ENCODE measurements around the gene GNG11. TPM values are rescaled to one million over a fixed set of nuclear protein-coding genes. Genes with fewer than 3 reads are reported as not detected.

Gene GNG11
- total RNA-seq, result 48.1 TPM
- polyA plus RNA-seq, result 31.9 TPM

DNA sequence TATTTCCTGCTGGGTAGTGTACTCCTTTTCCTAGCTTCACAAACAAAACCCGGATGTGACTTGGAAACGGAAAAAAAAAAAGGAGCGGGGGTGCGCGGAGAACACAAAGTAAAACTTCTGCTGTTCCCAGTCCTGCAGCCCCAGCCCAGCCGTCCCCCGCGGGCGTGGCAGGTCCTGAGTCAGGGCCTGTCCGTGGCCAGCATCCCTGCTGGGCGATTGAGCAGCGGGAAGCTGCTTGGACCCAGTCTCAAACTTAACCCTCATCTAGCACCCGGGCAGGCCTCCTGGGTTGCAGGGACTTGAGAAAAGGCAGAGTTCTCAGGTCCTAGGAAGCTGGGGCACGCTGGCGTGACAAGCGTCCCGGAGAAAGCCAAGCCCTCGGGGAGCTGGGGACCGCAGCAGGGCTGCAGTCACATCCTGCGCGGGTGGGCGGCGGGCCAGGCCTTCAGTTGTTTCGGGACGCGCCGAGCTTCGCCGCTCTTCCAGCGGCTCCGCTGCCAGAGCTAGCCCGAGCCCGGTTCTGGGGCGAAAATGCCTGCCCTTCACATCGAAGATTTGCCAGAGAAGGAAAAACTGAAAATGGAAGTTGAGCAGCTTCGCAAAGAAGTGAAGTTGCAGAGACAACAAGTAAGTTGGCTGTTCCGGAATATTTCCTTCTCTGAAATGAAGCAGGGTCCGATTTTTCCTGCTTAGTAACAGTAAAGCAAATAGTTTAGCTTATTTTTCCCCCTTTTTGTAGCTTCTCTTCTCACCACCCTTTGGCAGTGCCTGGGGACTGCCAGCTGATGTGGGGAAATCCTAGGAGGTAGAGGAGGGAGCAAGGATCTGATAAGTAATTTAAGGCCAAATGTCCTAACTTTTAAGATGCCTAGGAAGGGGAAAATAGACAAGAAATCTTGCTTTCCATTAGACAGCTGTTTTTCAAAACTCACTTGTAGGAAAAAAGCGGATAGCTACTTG lies at the start of gene GNG11:
Gene GNG11, plus strand, starts transcription at position 129 of the 960 bp plus-strand sequence. Its CDS starts 403 bp downstream, at position 532.
- no peaks in the 10 kb centered on the region for H3K4me1 ChIP-seq (ENCODE audit: insufficient read depth)
- no peaks in the 10 kb centered on the region for H3K36me3 ChIP-seq (ENCODE audit: insufficient read depth)
- H3K27ac ChIP-seq (ENCODE audit: low read depth), result peak within 1 kb of the TSS; percentile 76
- peak within 1 kb of the TSS; percentile 51 for H3K4me3 ChIP-seq (ENCODE audit: low read depth, low read length)
- 2% methylated on average over 39 of the region's 39 CpGs for WGBS
- peak; percentile 23 for DNase-seq (ENCODE audit: extremely low spot score)

DNA sequence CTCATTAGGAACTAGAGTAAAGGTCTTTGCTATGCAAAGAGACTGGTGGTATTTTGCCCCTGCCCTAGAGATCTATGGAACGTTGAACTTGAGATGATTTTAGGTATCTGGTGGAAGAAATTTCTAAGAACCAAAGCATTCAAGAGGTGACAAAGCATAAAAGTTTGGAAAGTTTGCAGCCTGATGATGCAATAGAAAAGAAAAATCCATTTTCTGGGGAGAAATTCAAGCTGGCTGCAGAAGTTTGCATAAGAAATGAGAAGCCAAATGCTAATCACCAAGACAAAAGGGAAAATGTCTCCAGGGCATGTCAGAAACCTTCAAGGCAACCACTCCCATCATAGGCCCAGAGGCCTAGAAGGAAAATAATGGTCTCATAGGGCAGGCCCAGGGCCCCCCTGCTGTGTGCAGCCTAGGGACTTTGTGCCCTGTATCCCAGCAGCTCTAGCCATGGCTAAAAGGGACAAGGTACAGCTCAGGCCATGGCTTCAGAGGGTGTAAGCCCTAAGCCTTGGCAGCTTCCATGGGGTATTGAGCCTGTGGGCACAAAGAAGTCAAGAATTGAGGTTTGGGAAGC lies 47.4 kb upstream of the GNG11 start:
- Histone ChIP-seq H3K27ac (ENCODE audit: low read depth) (no peak overlapping the region), H3K4me1 (ENCODE audit: insufficient read depth) (no peaks in the 10 kb centered on the region), H3K36me3 (ENCODE audit: insufficient read depth) (no peaks in the 10 kb centered on the region), H3K4me3 (ENCODE audit: low read depth, low read length) (no peak overlapping the region)
- WGBS, result 89% methylated on average over 1 of the region's 1 CpG
- no peak for DNase-seq (ENCODE audit: extremely low spot score)

DNA sequence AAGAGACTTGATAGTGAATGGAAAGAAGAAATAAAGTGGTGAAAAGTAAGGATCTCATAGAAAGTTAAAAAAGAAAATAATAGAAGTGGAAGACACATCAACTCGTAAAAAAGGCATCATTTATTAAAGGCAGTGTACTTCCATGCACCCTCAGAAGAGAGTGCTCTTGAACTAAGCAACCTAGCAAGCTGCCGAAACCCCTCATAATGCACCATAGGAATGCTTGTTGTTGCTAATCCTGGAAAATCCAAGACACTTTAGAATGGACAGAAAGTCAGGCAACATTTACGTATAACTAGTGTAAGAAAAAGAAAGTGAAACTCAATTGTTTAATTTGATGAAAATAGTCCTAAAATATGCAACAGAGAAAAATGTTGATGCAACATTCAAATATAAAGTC lies 43.8 kb upstream of the GNG11 start:
- WGBS, result 81% methylated on average over 3 of the region's 3 CpGs
- no peak for DNase-seq (ENCODE audit: extremely low spot score)
- Histone ChIP-seq H3K27ac (ENCODE audit: low read depth) (no peak overlapping the region), H3K36me3 (ENCODE audit: insufficient read depth) (no peaks in the 10 kb centered on the region), H3K4me1 (ENCODE audit: insufficient read depth) (no peaks in the 10 kb centered on the region), H3K4me3 (ENCODE audit: low read depth, low read length) (no peak overlapping the region)

DNA sequence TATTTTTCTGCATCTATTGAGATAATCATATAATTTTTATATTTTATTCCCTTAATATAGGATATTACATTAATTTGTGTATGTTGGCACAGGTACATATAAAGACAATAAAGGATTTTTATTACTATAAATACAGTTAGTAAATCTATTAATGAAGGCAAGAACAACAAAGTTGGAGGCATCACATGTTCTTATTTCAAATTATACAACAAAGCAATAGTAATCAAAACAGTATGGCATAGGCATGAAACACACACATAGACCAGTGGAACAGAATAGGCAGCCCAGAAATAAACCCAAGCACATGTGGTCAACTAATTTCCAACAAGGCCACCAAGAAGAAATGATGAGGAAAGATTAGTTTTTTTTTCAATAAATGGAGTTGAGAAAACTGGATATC lies 42.2 kb upstream of the GNG11 start:
- Histone ChIP-seq H3K4me3 (ENCODE audit: low read depth, low read length) (no peak overlapping the region), H3K36me3 (ENCODE audit: insufficient read depth) (no peaks in the 10 kb centered on the region), H3K4me1 (ENCODE audit: insufficient read depth) (no peaks in the 10 kb centered on the region), H3K27ac (ENCODE audit: low read depth) (no peak overlapping the region)
- DNase-seq (ENCODE audit: extremely low spot score), result no peak

DNA sequence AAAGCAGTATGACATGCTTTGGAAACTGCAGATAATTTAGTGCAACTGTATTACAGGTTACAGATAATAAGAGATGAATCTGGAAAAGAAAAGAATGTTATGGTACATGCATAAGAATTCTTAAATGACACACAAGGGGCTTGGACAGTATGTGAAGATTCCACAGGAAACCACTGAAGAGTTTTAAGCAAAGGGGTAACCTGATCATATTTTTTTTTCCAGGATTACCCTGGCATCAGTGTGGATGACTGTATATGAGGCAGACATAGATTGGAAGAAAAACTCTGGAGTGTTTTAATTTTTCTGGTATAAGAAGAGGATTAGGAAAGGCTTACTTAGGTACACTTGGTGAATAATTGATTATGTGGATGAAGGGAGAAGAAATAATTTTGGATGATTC lies 39.1 kb upstream of the GNG11 start:
- Histone ChIP-seq H3K4me3 (ENCODE audit: low read depth, low read length) (no peak overlapping the region), H3K36me3 (ENCODE audit: insufficient read depth) (no peaks in the 10 kb centered on the region), H3K27ac (ENCODE audit: low read depth) (no peak overlapping the region), H3K4me1 (ENCODE audit: insufficient read depth) (no peaks in the 10 kb centered on the region)
- DNase-seq (ENCODE audit: extremely low spot score), result no peak

DNA sequence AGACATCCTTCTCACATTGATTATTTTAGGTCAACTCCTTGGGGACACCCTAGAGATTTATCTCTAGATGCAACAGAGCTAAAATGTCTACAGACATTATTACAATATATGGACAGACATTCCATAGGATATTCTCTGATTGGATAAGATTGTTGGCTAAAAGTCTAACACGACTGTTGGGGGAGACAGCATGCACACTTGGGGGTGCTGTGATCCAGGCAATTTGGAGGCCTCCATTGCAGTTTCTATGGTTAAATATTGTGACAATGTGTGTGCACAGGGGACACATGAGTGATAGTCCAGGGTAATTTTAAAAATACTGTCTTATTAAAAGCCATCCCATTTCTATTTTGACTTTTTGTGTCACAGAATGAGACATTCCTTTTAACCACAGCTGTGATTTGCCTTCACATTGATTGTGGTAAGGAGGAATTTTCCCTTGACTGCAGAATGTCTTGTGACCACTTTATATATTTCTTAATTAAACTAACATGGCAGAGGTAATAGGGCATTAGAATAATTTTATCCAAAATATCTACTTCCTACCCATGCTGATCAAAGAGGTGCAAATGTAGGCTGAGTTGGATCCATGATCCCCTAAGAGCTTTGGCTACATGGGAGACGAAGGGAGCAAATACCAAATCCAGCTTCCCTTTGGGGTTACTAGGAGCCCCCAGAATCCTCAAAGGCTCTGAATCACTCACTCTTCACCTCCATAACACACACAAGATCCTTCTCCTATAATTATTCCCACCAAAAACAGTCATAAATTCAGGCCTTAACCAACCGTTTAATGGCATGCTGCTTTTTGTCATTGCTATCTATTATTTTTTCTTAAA lies 38.2 kb upstream of the GNG11 start:
- WGBS, result 71% methylated on average over 3 of the region's 3 CpGs
- H3K36me3 ChIP-seq (ENCODE audit: insufficient read depth), result no peaks in the 10 kb centered on the region
- no peak overlapping the region for H3K27ac ChIP-seq (ENCODE audit: low read depth)
- no peak for DNase-seq (ENCODE audit: extremely low spot score)
- H3K4me3 ChIP-seq (ENCODE audit: low read depth, low read length), result no peak overlapping the region
- no peaks in the 10 kb centered on the region for H3K4me1 ChIP-seq (ENCODE audit: insufficient read depth)

DNA sequence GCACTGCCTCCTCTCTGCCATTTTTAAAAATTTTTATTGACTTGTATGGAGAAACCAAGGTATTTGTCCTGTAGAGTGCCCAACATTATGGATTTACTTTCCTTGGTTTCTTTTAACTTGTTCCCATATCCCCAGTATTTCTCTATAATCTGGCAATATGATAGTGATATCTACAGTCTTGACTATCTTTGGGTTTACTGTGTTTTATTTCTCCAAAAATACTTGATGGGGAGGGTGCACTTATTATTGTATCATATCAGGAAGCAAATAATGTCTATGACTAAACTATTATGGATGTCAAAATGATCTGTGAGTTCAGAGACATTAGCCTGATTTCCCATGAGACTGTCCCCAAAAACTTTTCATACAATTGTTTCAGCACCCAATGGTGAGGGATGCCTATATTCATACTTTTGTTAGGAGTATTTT lies 37.6 kb upstream of the GNG11 start:
- Histone ChIP-seq H3K36me3 (ENCODE audit: insufficient read depth) (no peaks in the 10 kb centered on the region), H3K27ac (ENCODE audit: low read depth) (no peak overlapping the region), H3K4me3 (ENCODE audit: low read depth, low read length) (no peak overlapping the region), H3K4me1 (ENCODE audit: insufficient read depth) (no peaks in the 10 kb centered on the region)
- DNase-seq (ENCODE audit: extremely low spot score), result no peak

DNA sequence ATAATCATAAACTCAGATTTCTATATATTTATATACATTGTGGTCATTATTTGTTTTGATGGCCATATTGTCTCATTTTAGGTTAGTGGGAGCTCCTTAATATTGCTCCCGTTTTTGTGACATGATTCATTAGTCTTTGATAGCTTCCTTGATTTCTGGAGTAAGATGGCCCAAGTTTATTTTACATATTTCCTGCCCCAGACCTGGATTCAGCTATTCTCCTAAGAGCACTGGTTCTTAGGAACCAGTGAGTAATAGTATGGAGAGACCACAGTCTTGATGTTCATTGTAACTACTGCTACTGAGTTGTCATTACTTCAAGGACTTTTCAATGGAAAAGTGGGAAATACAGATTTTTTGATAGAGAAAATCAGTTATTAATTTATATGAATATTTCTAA lies 37.0 kb upstream of the GNG11 start:
- no peak for DNase-seq (ENCODE audit: extremely low spot score)
- no peak overlapping the region for H3K27ac ChIP-seq (ENCODE audit: low read depth)
- H3K36me3 ChIP-seq (ENCODE audit: insufficient read depth), result no peaks in the 10 kb centered on the region
- WGBS, result 92% methylated on average over 1 of the region's 1 CpG
- H3K4me3 ChIP-seq (ENCODE audit: low read depth, low read length), result no peak overlapping the region
- H3K4me1 ChIP-seq (ENCODE audit: insufficient read depth), result no peaks in the 10 kb centered on the region

DNA sequence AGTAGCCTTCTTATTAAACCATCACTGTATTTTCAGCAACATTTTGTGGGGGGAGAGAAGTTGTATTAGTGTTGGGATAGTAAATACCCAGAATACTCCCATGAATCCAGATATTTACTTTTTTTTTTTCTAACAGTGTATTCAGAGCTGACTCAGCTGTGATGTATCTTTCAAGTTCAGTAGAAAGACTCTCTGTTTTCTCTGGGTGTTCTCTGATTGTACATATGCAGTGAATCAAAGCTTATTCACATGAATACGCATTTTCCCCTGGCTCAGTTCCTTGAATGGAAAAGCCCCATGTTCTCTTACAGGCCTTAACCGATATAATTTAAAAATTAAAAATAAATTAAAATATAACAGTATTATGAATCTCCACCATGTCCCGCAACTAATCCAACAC lies 32.3 kb upstream of the GNG11 start:
- Histone ChIP-seq H3K4me1 (ENCODE audit: insufficient read depth) (no peaks in the 10 kb centered on the region), H3K27ac (ENCODE audit: low read depth) (no peak overlapping the region), H3K36me3 (ENCODE audit: insufficient read depth) (no peaks in the 10 kb centered on the region), H3K4me3 (ENCODE audit: low read depth, low read length) (no peak overlapping the region)
- no peak for DNase-seq (ENCODE audit: extremely low spot score)
- 84% methylated on average over 3 of the region's 3 CpGs for WGBS

DNA sequence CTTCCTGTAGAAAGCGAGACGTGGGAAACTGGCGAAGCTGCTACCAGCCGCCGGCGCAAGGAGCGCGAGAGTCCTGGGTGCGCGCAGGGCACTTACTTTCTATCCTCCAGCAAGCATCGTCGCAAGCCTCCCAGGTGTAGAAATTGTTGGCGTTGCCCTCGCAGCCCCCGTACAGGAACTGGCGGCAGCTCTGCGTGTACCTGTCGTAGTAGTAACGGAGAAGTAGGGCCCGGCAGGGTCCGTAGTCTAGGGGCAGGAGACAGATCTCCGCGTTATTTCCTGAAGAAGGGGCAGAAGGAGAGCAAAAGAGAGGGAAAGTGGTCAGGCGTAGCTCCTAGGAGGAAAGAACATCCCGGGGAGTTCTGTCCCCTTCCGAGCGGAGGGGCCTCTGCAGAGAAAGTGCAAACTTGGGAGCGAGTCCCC lies 31.5 kb upstream of the GNG11 start:
- WGBS, result 2% methylated on average over 28 of the region's 28 CpGs
- Histone ChIP-seq H3K4me1 (ENCODE audit: insufficient read depth) (no peaks in the 10 kb centered on the region), H3K27ac (ENCODE audit: low read depth) (no peak overlapping the region), H3K4me3 (ENCODE audit: low read depth, low read length) (peak overlapping the region; percentile 56), H3K36me3 (ENCODE audit: insufficient read depth) (no peaks in the 10 kb centered on the region)
- DNase-seq (ENCODE audit: extremely low spot score), result no peak

DNA sequence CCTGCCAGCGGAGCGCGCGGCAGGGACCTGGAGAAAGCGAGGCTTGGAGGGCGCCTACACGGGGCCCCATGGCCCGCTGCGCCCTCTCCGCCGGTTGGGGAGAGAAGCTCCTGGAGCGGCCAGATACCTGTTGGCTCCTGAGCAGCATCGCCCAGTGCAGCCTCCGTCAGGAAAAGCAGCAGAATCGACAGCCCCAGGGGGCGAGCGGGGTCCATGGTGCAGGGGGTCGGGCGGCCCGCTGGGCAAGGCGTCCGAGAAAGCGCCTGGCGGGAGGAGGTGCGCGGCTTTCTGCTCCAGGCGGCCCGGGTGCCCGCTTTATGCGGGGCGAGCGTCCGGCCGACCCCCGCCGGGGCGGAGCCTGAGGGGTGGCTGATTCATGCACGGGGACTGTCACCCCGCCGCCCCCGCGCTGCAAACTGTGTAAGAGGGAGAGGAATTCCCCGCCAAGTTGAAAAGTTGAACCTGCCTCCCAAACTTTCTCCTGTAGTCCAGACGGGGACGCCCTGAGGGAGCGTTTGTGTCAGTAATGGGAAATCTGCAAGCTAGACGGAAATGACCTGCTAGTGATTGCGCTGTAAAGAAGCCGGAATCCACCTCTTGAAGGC lies 31.0 kb upstream of the GNG11 start, which contains the start of gene TFPI2:
Gene TFPI2, minus strand, starts transcription at position 290 of the 605 bp plus-strand sequence. Its CDS starts 75 bp downstream, at position 215.
- Histone ChIP-seq H3K36me3 (ENCODE audit: insufficient read depth) (no peaks in the 10 kb centered on the region), H3K4me3 (ENCODE audit: low read depth, low read length) (peak within 1 kb of the TSS; percentile 56), H3K4me1 (ENCODE audit: insufficient read depth) (no peaks in the 10 kb centered on the region), H3K27ac (ENCODE audit: low read depth) (no peak within 1 kb of the TSS)
- no peak for DNase-seq (ENCODE audit: extremely low spot score)
- WGBS, result under 1% methylated on average over 49 of the region's 49 CpGs

DNA sequence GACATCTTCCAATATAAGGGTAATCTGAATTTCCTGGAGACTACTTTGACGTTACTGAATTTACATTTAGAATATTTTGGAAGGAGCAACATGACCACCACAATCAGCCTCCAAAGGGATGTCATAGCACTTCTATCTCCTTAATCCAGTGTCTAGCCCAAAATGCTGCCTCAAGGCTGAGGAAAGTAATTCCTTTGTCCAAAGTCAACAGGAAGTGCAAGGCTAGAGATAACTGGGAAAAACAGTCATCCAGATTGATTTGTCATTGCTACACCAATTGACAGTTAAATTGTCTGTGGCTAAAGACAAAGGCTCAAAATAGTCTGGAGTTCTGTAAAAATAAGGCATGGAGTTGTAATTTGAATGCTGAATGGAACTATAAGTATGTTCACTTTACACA lies 27.1 kb upstream of the GNG11 start:
- Histone ChIP-seq H3K4me3 (ENCODE audit: low read depth, low read length) (no peak overlapping the region), H3K4me1 (ENCODE audit: insufficient read depth) (no peaks in the 10 kb centered on the region), H3K27ac (ENCODE audit: low read depth) (no peak overlapping the region), H3K36me3 (ENCODE audit: insufficient read depth) (no peaks in the 10 kb centered on the region)
- DNase-seq (ENCODE audit: extremely low spot score), result no peak
- WGBS, result 68% methylated on average over 1 of the region's 1 CpG

DNA sequence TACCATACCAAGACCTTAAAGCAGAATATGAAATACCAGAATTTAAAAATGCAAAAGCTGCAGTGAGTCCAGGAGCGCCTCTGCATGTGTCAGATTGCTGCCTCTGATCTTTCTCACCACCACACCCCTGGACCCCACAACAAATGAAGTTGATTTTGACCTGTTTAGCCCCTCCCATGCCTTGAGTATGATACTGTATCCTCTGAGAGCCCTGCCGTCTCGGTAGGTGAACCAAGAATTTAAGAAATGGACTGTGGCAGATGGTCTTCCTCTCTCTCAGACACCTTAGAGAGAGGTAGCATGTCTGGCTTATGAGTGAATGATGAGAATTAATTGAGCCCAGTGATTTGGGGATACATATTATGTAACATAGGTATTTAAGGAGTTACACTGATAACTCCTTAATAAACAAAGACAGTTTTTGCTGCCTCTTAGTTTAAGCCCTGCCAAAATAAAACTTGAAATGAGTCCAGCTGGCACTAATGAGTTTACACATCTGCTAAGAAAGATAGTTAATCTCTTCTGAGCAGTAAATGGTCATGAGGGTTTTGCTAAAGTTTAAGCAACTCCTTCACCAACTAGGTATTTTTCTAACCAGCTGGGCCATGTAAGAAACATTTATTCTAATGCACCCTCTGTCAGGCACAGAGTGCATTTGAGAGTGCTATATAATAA lies 26.4 kb upstream of the GNG11 start:
- DNase-seq (ENCODE audit: extremely low spot score), result no peak
- Histone ChIP-seq H3K4me3 (ENCODE audit: low read depth, low read length) (no peak overlapping the region), H3K4me1 (ENCODE audit: insufficient read depth) (no peaks in the 10 kb centered on the region), H3K36me3 (ENCODE audit: insufficient read depth) (no peaks in the 10 kb centered on the region), H3K27ac (ENCODE audit: low read depth) (no peak overlapping the region)
- WGBS, result 54% methylated on average over 3 of the region's 3 CpGs

All from urinary bladder (tissue), 4 donors.